Neural progenitor cell (in vitro differentiated cells): ENCODE results near the gene PTX4. TPM values are rescaled to one million over a fixed set of nuclear protein-coding genes. Genes with fewer than 3 reads are reported as not detected.

Experiments
- DNase-seq: peaks from one replicate; pipeline ENCODE4 v3.0.0-alpha.2; 2016; ENCODE audit warnings: low spot score
- H2AFZ ChIP-seq: fragments of 200-600 bp; sonication (generic); replicated peaks from 2 replicates; pipeline ENCODE4 v1.6.1; 2016; ENCODE audit warnings: antibody characterized with exemption
- H3F3A ChIP-seq: fragments of 200-600 bp; sonication (generic); 2 replicates; pipeline ENCODE4 v1.6.1; 2016; ENCODE audit warnings: antibody characterized with exemption, low read depth
- H3K27ac ChIP-seq: fragments of 200-600 bp; sonication (generic); 2 replicates; pipeline ENCODE4 v1.5.1; 2016; ENCODE audit warnings: mild to moderate bottlenecking
- H3K27me3 ChIP-seq: fragments of 200-600 bp; sonication (generic); 2 replicates; pipeline ENCODE4 v1.6.1; 2016; ENCODE audit warnings: mild to moderate bottlenecking, moderate library complexity
- H3K36me3 ChIP-seq: fragments of 200-600 bp; sonication (generic); 2 replicates; pipeline ENCODE4 v1.5.1; 2016
- H3K4me1 ChIP-seq: fragments of 200-600 bp; sonication (generic); 2 replicates; pipeline ENCODE4 v1.6.1; 2016; ENCODE audit warnings: mixed run types
- H3K4me2 ChIP-seq: fragments of 200-600 bp; sonication (generic); 2 replicates; pipeline ENCODE4 v1.6.1; 2016
- H3K4me3 ChIP-seq: fragments of 200-600 bp; sonication (generic); 2 replicates; pipeline ENCODE4 v1.5.1; 2016
- H3K79me2 ChIP-seq: fragments of 200-600 bp; sonication (generic); 2 replicates; pipeline ENCODE4 v1.6.1; 2016; ENCODE audit warnings: low read depth
- H3K9ac ChIP-seq: fragments of 200-600 bp; sonication (generic); 2 replicates; pipeline ENCODE4 v1.6.1; 2016
- H3K9me3 ChIP-seq: fragments of 200-600 bp; sonication (generic); 2 replicates; pipeline ENCODE4 v1.5.1; 2016; ENCODE audit warnings: low read depth
- H4K20me1 ChIP-seq: fragments of 200-600 bp; sonication (generic); 2 replicates; pipeline ENCODE4 v1.6.1; 2016; ENCODE audit warnings: low read depth
- H3K27ac Mint-ChIP-seq: 3 replicates; pipeline ENCODE4 v1.8.0; 2021; ENCODE audit warnings: mixed read lengths
- H3K27me3 Mint-ChIP-seq: 2 replicates; pipeline ENCODE4 v1.8.0; 2022; ENCODE audit warnings: low read depth, mild to moderate bottlenecking, inconsistent platforms, moderate library complexity, mixed read lengths; ENCODE audit not compliant: insufficient read depth
- H3K36me3 Mint-ChIP-seq: 3 replicates; pipeline ENCODE4 v1.8.0; 2021; ENCODE audit warnings: mixed read lengths
- H3K4me1 Mint-ChIP-seq: 3 replicates; pipeline ENCODE4 v1.8.0; 2021; ENCODE audit warnings: mixed read lengths
- H3K4me3 Mint-ChIP-seq: 3 replicates; pipeline ENCODE4 v1.8.0; 2021; ENCODE audit warnings: mild to moderate bottlenecking, moderate library complexity, mixed read lengths
- H3K9me3 Mint-ChIP-seq: 3 replicates; pipeline ENCODE4 v1.8.0; 2020; ENCODE audit warnings: mixed read lengths
- EZH2 ChIP-seq: fragments of 200-600 bp; sonication (generic); IDR thresholded peaks from 2 replicates; pipeline ENCODE4 v1.6.1; 2017; ENCODE audit warnings: antibody characterized with exemption, mild to moderate bottlenecking, moderate library complexity
- EZH2phosphoT487 ChIP-seq: fragments of 200-600 bp; sonication (generic); IDR thresholded peaks from 2 replicates; pipeline ENCODE4 v1.6.1; 2017; ENCODE audit warnings: antibody characterized with exemption
- total RNA-seq: library from RNA; depleted of rRNA; stranded (reverse); fragments of >200 nt; gene quantifications from 2 replicates; pipeline ENCODE4 v1.2.3, GENCODE V29; 2015; ENCODE audit warnings: low replicate concordance
- TF ChIP-seq, protein P1 (sequence below): fragments of 200-600 bp; sonication (generic); IDR thresholded peaks from 2 replicates; pipeline ENCODE4 v1.5.1; 2017; ENCODE audit warnings: antibody characterized with exemption, mild to moderate bottlenecking

PTX4 gene
- total RNA-seq, 1 donor from 2014 or later, result not detected

DNA sequence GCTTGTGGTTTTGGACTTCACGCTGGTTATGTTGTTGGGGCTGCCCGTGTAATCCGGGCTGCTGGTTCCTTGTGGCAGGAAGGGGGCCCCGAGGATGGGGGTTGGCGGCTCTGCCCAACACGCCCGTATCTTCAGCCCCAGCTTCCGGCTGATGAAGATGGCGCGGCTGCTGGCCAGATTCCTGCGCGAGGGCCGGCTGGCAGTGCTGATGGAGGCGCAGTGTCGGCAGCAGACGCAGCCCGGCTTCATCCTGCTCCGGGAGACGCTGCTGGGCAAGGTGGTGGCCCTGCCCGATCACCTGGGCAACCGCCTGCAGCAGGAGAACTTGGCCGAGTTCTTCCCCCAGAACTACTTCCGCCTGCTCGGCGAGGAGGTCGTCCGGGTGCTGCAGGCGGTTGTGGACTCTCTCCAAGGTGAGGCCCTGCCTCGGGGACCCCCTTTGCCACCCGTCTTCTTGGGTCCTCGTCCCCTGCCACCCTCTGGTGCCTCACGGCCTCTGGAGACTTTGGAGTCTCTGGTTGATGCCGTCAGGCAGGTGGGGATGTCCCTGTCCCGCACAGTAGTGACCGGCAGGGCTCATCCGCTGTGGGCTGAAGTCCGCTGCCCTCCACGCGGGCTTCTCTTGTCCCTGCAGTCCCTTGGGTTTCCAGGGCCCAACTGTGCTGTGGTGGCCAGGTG lies 6.6 kb upstream of the PTX4 start:
- H3K9ac ChIP-seq, result no peak overlapping the region
- H3K4me2 ChIP-seq, result no peak overlapping the region
- Mint-ChIP-seq H3K36me3 (peaks cover 2% of the 10 kb centered on the region), H3K27ac (no peak overlapping the region), H3K9me3 (no peaks in the 10 kb centered on the region), H3K4me3 (peak overlapping the region; percentile 73), H3K4me1 (peaks cover 7% of the 10 kb centered on the region), H3K27me3 (no peaks in the 10 kb centered on the region)
- peaks cover 23% of the 10 kb centered on the region for H3K79me2 ChIP-seq
- H3K4me1 ChIP-seq, result peaks cover 10% of the 10 kb centered on the region
- H3F3A ChIP-seq, result peaks cover 11% of the 10 kb centered on the region
- H3K9me3 ChIP-seq, result no peaks in the 10 kb centered on the region
- no peak for DNase-seq
- no peak for TF ChIP-seq EZH2phosphoT487
- H3K36me3 ChIP-seq, result no peaks in the 10 kb centered on the region
- H3K27me3 ChIP-seq, result no peaks in the 10 kb centered on the region
- H2AFZ ChIP-seq, result no peak overlapping the region
- H3K27ac ChIP-seq, result no peak overlapping the region
- peaks cover 12% of the 10 kb centered on the region for H4K20me1 ChIP-seq
- no peak overlapping the region for H3K4me3 ChIP-seq

GRCh38 chr16:1494711-1495110 lies 6.0 kb upstream of the PTX4 start:
- H3K27me3 ChIP-seq, result no peaks in the 10 kb centered on the region
- H3K9ac ChIP-seq, result no peak overlapping the region
- peaks cover 10% of the 10 kb centered on the region for H3K4me1 ChIP-seq
- H3F3A ChIP-seq, result peaks cover 11% of the 10 kb centered on the region
- DNase-seq, result no peak
- peaks cover 2% of the 10 kb centered on the region for H3K36me3 Mint-ChIP-seq
- no peaks in the 10 kb centered on the region for H3K27me3 Mint-ChIP-seq
- peaks cover 23% of the 10 kb centered on the region for H3K79me2 ChIP-seq
- peaks cover 12% of the 10 kb centered on the region for H4K20me1 ChIP-seq
- H3K36me3 ChIP-seq, result no peaks in the 10 kb centered on the region
- no peak for TF ChIP-seq EZH2
- TF ChIP-seq, protein P1, sequence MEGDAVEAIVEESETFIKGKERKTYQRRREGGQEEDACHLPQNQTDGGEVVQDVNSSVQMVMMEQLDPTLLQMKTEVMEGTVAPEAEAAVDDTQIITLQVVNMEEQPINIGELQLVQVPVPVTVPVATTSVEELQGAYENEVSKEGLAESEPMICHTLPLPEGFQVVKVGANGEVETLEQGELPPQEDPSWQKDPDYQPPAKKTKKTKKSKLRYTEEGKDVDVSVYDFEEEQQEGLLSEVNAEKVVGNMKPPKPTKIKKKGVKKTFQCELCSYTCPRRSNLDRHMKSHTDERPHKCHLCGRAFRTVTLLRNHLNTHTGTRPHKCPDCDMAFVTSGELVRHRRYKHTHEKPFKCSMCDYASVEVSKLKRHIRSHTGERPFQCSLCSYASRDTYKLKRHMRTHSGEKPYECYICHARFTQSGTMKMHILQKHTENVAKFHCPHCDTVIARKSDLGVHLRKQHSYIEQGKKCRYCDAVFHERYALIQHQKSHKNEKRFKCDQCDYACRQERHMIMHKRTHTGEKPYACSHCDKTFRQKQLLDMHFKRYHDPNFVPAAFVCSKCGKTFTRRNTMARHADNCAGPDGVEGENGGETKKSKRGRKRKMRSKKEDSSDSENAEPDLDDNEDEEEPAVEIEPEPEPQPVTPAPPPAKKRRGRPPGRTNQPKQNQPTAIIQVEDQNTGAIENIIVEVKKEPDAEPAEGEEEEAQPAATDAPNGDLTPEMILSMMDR, result no peak
- no peak for TF ChIP-seq EZH2phosphoT487
- H3K27ac ChIP-seq, result no peak overlapping the region
- H3K4me3 Mint-ChIP-seq, result peak overlapping the region; percentile 89
- H3K9me3 ChIP-seq, result no peaks in the 10 kb centered on the region
- H3K4me2 ChIP-seq, result peak overlapping the region; percentile 99
- no peak overlapping the region for H3K27ac Mint-ChIP-seq
- H3K4me3 ChIP-seq, result no peak overlapping the region
- H2AFZ ChIP-seq, result no peak overlapping the region
- H3K4me1 Mint-ChIP-seq, result peaks cover 7% of the 10 kb centered on the region
- H3K9me3 Mint-ChIP-seq, result no peaks in the 10 kb centered on the region

- no peak overlapping the region for H2AFZ ChIP-seq
These were observed 5.4 kb upstream of the PTX4 start for GRCh38 chr16:1494129-1494640.

More at GRCh38 chr16:1494129-1494640, 5.4 kb upstream of the PTX4 start:
- Histone ChIP-seq H3K4me2 (peak overlapping the region; percentile 99), H3K4me1 (peaks cover 10% of the 10 kb centered on the region), H3K79me2 (peaks cover 23% of the 10 kb centered on the region), H3K9ac (peak overlapping the region; percentile 99), H3K36me3 (no peaks in the 10 kb centered on the region), H3K9me3 (no peaks in the 10 kb centered on the region), H3K27me3 (no peaks in the 10 kb centered on the region), H4K20me1 (peaks cover 12% of the 10 kb centered on the region), H3K4me3 (peak overlapping the region; percentile 96), H3K27ac (no peak overlapping the region), H3F3A (peaks cover 11% of the 10 kb centered on the region)
- Mint-ChIP-seq H3K27ac (no peak overlapping the region), H3K4me3 (peak overlapping the region; percentile 89), H3K36me3 (peaks cover 2% of the 10 kb centered on the region), H3K27me3 (no peaks in the 10 kb centered on the region), H3K4me1 (peaks cover 7% of the 10 kb centered on the region), H3K9me3 (no peaks in the 10 kb centered on the region)
- DNase-seq, result peak; percentile 48
- TF ChIP-seq EZH2, result no peak
- TF ChIP-seq, protein P1, result peak; percentile 24
- TF ChIP-seq EZH2phosphoT487, result no peak
